Astrocyte (in vitro differentiated cells and primary cell): ENCODE results near the gene RSAD1.

Experiments used
- EZH2 ChIP-seq: IDR thresholded peaks from 2 replicates; pipeline ENCODE4 v1.6.1; 2012; ENCODE audit warnings: mild to moderate bottlenecking, low read length, inconsistent platforms; ENCODE audit not compliant: insufficient read depth
- TF ChIP-seq, protein P1 (sequence below): IDR thresholded peaks from 2 replicates; pipeline ENCODE4 v1.5.1; 2011; ENCODE audit warnings: low read depth, mild to moderate bottlenecking, inconsistent platforms, low read length, moderate library complexity; ENCODE audit not compliant: insufficient read depth

DNA sequence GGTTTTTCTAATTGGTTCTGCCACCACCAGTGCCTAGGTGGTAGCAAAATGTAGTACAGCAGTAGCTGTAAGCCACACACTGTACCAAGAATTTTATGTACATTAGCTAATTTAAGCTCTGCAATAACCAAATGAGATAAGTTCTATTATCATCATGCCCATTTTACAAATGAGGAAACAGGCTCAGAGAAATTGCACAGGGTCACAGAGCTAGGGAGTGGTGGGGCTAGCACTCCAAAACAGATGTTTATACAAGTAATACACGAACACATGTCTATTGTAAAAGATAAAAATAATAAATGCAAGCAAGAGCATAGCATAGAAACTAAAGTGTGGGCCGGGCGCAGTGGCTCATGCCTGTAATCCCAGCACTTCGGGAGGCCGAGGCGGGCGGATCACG, 13.6 kb downstream of the RSAD1 start:
- TF ChIP-seq, protein P1, sequence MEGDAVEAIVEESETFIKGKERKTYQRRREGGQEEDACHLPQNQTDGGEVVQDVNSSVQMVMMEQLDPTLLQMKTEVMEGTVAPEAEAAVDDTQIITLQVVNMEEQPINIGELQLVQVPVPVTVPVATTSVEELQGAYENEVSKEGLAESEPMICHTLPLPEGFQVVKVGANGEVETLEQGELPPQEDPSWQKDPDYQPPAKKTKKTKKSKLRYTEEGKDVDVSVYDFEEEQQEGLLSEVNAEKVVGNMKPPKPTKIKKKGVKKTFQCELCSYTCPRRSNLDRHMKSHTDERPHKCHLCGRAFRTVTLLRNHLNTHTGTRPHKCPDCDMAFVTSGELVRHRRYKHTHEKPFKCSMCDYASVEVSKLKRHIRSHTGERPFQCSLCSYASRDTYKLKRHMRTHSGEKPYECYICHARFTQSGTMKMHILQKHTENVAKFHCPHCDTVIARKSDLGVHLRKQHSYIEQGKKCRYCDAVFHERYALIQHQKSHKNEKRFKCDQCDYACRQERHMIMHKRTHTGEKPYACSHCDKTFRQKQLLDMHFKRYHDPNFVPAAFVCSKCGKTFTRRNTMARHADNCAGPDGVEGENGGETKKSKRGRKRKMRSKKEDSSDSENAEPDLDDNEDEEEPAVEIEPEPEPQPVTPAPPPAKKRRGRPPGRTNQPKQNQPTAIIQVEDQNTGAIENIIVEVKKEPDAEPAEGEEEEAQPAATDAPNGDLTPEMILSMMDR: no peak
- no peak for TF ChIP-seq EZH2
